Activated naive CD4-positive, alpha-beta T cell treated with anti-CD3 and anti-CD28 coated beads, Interleukin-2, amount 50 U/mL, for 72 hours (primary cell): Measurements from ENCODE around the gene C8A. TPM values are rescaled to one million over a fixed set of nuclear protein-coding genes. Genes with fewer than 3 reads are reported as not detected.
A peak's percentile ranks its signal among the peaks of the same experiment; 100 is the strongest.

Experiments used
- ATAC-seq, 2 donors: fragments of 150-1000 bp; cut with Tn5 transposase; 2 replicates each; pipeline ENCODE4 v1.10.0; 2021; ENCODE audit warnings: mild to moderate bottlenecking in 2 of 2, moderate library complexity in 2 of 2
- DNase-seq, 2 donors: peaks; one replicate each; pipeline ENCODE4 v3.0.0; 2021 to 2022; ENCODE audit warnings: low spot score in 2 of 2
- H3K27ac Mint-ChIP-seq, 2 donors: one replicate each; pipeline ENCODE4 v1.8.0; 2022; ENCODE audit warnings: mild to moderate bottlenecking in 2 of 2, mixed read lengths in 2 of 2
- H3K36me3 Mint-ChIP-seq, 2 donors: one replicate each; pipeline ENCODE4 v1.8.0; 2022; ENCODE audit warnings: mixed read lengths in 2 of 2
- H3K9me3 Mint-ChIP-seq, 2 donors: one replicate each; pipeline ENCODE4 v1.8.0; 2022; ENCODE audit warnings: mixed read lengths in 2 of 2
- total RNA-seq, 2 donors: library from RNA; stranded (reverse); gene quantifications; one replicate each; pipeline ENCODE4 v1.2.3, GENCODE V29; 2022

Gene C8A
- total RNA-seq, 2 donors from 2014 or later = not detected

DNA sequence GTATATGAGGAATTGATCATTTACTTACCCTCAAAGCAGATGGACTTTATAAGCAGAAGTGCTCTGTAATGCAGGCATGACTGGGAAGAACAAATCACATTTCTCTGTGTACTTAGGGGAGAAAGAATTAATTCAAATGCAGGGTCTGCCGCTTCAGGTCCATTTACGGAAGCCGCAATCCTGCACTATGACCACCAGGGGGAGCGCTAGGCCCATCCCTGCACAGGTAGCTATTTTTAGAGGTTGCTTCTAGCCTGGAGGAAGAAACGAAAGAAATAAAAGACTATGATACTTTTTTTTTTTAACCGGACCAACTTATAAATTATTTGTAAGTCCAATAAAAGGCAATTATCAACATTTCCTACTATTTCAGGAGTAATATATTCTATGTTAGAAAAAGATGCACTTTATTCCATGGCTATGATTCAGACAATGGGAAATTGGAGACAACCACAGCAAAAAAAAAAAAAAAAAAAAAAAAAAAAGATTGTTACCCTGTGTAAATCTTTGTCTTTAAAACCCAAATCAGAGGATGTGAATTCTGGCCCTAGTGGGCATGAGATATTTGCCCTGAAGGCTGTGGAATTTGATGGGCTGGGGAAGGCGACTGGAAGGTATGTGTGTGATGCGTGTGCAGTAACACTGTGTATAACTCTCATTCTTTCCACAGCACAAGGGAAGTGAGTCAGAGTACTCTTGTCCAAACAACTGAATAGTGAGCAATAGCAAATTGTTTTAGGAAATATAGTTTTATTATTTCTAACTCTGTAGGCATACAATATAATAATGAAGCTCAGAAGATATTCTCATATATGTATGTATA lies 22.5 kb upstream of the C8A start:
- ATAC-seq = peak; percentile 53 to 92

DNA sequence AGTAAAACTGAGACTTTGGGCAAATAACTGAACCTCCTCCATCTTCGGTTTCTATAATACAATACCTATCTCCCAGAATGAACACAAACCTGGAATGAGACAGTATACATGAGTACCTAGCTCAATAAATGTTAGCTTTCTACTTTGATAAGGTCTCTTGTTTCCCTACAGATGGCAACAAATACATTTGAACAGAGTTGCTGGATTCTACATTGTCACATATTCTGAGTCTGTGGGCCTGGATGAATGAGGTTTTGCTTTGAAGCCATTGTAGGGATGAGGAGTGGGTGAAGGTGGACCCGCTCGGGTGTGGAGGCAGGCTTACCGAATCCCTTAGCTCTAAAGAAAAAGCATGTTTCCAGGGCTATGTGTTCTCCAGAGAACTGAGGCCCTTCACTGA lies 21.5 kb upstream of the C8A start:
- no peak overlapping the region for H3K27ac Mint-ChIP-seq
- DNase-seq = no peak
- no peak for ATAC-seq
- no peaks in the 10 kb centered on the region for H3K36me3 Mint-ChIP-seq
- H3K9me3 Mint-ChIP-seq = no peaks in the 10 kb centered on the region

More for the DNA sequence above, 22.5 kb upstream of the C8A start:
- Mint-ChIP-seq H3K9me3 (no peaks in the 10 kb centered on the region), H3K36me3 (no peaks in the 10 kb centered on the region), H3K27ac (no peak overlapping the region)
- DNase-seq = peak in 1 of 2 donors; percentile 74

DNA sequence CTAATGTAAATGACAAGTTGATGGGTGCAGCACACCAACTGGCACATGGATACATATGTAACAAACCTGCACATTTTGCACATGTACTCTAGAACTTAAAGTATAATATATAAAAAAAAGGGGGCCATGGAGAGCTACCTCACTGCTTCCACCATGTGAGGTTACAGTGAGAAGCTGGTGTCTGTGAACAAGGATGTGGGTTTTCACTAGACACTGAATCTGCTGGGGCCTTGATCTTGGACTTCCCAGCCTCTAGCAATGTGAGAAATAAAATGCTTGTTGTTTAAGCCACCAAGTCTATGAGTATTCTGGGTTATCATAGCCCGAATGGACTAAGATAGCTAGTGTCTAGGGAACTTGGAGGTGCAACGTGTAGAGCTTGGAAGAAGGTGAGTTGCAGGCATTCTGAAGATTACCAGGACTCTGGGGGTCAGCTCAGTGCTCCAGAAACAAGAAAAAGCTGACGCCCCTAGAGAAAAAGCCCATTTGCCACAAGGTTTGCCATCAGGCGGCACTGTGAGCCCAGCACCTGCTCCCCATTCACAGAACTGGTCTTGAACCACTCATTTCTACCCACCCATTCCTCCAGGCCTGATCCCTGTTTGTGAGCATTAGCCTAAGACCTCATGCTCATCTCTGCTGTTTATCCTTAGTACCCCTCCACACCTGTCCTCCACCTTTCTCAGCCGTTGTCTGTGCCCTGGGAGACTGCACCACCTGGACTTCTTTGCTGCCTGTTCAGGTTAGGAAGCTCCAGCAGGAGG lies 20.3 kb upstream of the C8A start:
- DNase-seq = no peak
- no peak overlapping the region for H3K27ac Mint-ChIP-seq
- H3K36me3 Mint-ChIP-seq = peaks cover 0 to 5% of the 10 kb centered on the region in 2 donors
- no peaks in the 10 kb centered on the region for H3K9me3 Mint-ChIP-seq
- no peak for ATAC-seq

DNA sequence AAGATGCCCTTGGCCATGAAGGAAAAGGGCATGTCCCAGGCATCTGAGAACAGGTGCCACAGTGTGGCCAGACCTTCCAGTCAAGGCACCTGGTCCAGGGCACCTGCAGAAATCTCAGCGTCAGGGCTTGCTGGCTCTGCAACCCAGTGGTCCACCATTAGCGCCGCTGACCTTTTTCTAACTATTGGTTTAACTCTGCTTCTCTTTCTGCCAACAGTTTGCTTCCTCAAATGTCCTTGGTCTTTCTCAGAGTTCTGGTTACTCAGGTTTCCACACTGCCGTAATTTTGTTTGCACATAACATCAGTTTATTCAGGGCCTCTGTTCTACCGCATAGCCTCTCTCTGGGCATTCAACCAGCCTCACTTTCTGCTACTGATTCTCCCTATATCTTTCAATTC lies 18.9 kb upstream of the C8A start:
- H3K9me3 Mint-ChIP-seq = no peaks in the 10 kb centered on the region
- no peak overlapping the region for H3K27ac Mint-ChIP-seq
- H3K36me3 Mint-ChIP-seq = peaks cover 0 to 6% of the 10 kb centered on the region in 2 donors
- ATAC-seq = no peak
- DNase-seq = no peak

DNA sequence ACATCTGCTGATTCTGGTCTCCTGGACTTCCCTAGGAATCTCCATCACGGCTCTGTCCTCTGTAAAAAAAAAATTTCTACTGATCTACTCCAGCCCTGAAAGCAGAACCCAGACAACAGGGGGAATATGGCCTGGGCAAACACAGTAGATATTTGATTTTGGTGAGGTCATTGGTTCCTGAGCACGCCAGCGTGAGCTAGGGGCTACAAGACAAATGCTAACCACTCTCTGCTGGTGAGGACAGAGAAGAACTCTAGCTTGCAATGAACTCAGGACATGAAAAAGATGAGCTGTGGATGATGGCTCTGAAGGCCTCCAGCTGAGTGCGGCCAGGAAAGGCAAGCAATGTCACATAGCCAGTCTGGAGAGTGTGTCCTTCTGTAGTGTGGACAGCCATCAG lies 18.2 kb upstream of the C8A start:
- H3K36me3 Mint-ChIP-seq = peaks cover 0 to 6% of the 10 kb centered on the region in 2 donors
- no peaks in the 10 kb centered on the region for H3K9me3 Mint-ChIP-seq
- no peak for DNase-seq
- H3K27ac Mint-ChIP-seq = no peak overlapping the region
- ATAC-seq = no peak

DNA sequence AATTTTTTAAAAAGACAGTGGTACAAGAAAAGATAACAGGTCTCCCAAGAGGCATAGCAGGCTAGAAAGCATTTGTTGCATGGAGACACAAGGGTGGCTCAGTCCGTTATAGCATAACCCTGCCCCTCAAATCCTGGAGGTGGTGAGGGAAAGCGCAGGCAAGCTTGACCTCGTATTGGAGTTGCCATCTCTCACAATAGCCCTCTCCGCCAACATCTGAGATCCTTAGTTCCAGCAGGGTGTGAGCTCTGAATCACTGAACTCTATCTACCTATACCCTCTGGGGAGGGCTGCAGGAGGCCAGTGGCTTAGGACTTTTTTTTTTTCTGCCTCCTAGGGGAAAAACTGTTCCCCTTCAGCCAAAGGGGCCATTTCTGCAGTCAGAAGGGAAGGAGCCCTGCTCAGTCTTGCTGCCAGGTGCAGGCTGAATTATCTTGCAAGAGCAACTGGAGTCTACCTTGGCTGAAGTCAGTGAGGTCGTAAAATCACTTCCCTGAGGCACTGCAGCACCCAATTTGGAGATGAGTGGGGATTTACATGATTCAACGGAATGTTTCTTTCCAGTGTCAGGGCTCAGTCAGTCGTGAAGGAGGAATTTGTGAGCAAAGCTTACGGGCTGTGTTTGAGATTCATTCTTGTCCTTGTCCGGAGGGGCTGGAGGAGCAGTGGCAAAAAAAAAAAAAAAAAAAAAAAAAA lies 17.2 kb upstream of the C8A start:
- no peak for DNase-seq
- ATAC-seq = no peak
- Mint-ChIP-seq H3K27ac (no peak overlapping the region), H3K9me3 (no peaks in the 10 kb centered on the region), H3K36me3 (peaks cover 0 to 6% of the 10 kb centered on the region in 2 donors)

DNA sequence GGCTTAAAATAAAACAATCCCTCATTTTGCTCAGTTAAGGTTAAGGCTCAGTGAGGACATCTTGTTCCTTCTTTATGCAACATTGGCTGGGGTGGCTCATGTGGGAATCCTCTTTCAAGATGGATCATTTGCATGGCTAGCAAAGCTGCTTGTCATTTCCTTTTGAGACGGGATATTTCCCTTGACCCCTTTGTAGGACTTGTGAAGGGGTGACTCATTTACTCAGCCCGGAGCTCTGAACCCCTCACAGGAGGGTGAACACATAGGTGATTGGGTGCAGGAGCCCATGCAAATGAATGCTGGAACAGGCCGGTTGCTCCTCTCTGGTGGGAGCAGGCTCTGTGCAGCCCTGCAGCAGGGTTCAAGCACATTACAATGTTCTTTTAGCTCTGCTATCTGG lies 15.8 kb upstream of the C8A start:
- ATAC-seq (no peak), DNase-seq (no peak)
- peaks cover 0 to 6% of the 10 kb centered on the region in 2 donors for H3K36me3 Mint-ChIP-seq
- no peaks in the 10 kb centered on the region for H3K9me3 Mint-ChIP-seq
- no peak overlapping the region for H3K27ac Mint-ChIP-seq

DNA sequence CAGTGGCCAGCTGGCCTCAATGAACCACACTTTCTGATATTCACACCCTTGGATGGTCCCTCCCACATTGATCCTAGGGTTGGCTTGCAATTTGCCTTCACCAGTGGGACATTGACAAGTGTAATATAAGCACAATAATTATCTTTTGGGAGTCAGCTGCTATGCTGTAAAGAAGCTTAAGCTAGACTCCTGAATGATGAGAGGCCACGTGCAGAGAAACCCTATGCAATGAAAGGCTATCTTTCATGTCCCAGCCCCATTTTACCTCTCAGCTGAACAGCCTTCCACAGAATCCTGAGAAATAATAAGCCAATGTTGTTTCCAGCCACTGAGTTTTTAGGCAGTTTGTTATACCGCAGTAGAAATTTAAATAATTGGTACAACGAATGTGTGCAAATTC lies 11.1 kb upstream of the C8A start:
- no peak overlapping the region for H3K27ac Mint-ChIP-seq
- H3K9me3 Mint-ChIP-seq = no peaks in the 10 kb centered on the region
- DNase-seq = no peak
- H3K36me3 Mint-ChIP-seq = peaks cover 0 to 6% of the 10 kb centered on the region in 2 donors
- ATAC-seq = no peak

DNA sequence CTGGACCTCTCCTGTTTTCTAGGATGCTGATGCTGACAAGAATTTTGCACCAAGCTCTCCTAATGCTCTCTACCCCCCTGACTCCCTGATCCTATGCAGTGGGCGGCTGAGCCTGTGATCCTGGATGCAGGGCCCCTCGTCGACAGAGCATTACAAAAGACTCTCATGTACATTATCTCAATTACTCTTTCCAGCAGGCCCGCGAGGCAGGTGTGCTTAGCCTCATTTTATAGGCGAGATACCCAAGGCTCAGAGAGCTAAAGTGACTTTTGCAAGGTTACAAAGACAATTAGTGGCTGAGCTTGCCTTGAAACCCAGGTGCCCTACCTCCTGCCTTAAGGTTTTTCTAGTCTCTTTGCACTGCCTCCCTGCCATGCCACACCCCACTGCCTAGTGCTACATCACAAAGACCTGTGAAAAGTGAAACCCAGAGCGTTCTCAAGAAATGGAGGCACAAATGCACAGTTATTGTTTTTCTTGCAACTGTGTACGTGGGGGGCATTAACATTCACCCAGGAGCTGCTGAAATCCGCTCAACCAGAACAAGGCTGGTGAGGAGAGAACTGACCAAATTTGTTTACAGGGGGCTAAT lies 10.0 kb upstream of the C8A start:
- Mint-ChIP-seq H3K36me3 (no peaks in the 10 kb centered on the region), H3K9me3 (no peaks in the 10 kb centered on the region), H3K27ac (no peak overlapping the region)
- no peak for ATAC-seq
- DNase-seq = no peak

DNA sequence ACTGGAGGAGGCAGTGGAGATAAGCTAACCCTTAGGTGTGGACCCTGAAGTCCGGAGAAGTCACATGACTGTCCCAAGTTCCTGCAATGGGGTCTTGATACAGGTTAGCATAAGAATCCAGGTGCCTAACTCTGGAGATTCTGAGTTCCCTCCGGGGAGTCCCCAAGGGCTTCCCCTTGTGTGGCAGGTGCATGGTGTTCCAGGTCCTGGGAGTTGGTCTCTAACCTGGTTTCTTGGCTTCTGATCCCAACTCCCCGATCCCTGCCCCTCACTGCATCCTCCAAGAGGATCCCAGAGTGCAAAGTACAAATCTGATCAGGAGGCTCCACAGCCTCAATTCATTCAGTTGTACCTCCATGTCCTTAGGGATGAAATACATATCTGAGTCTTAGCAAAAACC lies 9.3 kb upstream of the C8A start:
- Mint-ChIP-seq H3K36me3 (no peaks in the 10 kb centered on the region), H3K9me3 (no peaks in the 10 kb centered on the region), H3K27ac (no peak overlapping the region)
- ATAC-seq (no peak), DNase-seq (no peak)

DNA sequence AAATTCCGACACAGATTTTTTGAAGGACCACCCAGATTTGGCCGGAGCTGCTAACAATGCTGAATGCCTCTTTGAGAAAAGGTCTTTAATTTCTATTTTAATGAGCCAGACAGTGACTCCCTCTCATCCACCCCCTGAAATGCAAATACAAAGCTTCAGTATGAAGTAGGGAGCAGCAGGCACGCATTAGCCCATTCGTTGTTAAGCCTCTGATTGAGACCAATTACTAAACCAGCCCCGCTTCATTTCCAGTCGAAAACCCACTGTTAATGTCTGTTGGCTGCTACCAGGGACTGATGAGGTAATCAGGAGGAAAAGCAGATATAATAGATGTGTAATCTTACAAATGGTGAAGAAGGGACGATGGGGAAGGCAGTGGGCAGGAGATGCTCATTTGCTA lies 4.8 kb upstream of the C8A start:
- no peak overlapping the region for H3K27ac Mint-ChIP-seq
- H3K36me3 Mint-ChIP-seq = no peaks in the 10 kb centered on the region
- no peak for DNase-seq
- ATAC-seq = no peak
- no peaks in the 10 kb centered on the region for H3K9me3 Mint-ChIP-seq

DNA sequence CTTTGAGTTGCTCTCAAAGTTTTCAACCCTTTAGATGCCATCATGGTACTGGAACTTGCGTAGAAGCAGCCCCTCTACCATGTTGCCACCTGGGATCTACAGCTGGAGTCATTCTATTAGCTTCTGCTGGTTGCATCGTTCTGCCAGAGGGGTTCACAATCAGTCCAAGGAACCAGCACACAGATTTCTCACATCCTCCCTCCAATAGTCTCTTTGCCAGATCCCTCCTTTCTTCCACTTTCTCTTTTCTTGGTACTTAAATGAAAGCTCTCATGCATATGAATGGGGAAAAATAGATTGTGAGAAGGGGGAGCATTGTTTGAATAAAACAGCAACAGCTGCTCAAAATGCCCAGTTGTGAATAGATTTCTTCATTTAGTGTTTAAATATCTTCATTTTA lies 4.2 kb upstream of the C8A start:
- Mint-ChIP-seq H3K36me3 (no peaks in the 10 kb centered on the region), H3K9me3 (no peaks in the 10 kb centered on the region), H3K27ac (no peak overlapping the region)
- ATAC-seq (no peak), DNase-seq (no peak)

DNA sequence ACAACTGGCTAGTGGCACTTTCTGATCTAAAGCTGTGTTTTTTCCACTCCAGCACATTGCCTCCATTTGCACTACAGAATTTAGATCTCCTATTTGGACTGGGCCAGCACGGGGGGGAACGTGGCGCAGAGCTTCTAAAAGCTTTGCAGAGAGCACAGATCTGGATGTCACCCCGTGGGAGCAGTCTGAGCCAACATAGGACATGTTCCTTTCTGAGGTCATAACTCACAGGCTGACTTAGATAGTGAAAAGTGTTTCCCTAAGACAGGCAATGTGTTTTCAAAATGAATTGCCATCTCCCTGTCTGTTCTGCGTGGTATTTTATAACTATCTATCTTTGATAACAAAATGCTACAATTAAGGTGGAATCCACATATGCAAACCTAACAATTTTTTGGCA lies 3.7 kb upstream of the C8A start:
- no peak overlapping the region for H3K27ac Mint-ChIP-seq
- no peaks in the 10 kb centered on the region for H3K36me3 Mint-ChIP-seq
- DNase-seq = no peak
- no peaks in the 10 kb centered on the region for H3K9me3 Mint-ChIP-seq
- ATAC-seq = no peak

DNA sequence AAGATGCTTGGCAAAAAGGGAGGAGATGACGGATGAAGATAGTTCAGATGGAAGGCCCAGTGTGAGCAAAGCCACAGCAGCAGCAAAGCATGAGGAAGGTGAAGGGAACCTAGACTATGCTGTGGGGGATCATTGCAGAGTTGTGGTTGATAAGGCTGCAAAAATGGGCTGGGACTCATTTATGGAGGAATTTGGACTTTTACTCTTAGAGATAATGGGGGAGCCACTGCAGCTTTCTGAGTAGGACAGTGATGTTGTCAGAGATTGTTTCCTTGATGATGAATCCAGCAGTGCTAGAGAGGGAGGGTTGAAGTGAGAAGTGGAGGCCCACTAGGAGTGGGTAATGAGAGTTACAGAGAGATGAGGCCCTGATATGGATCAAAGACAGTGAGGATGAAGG lies 2.1 kb upstream of the C8A start:
- DNase-seq (no peak), ATAC-seq (no peak)
- Mint-ChIP-seq H3K9me3 (no peaks in the 10 kb centered on the region), H3K27ac (no peak overlapping the region), H3K36me3 (no peaks in the 10 kb centered on the region)

DNA sequence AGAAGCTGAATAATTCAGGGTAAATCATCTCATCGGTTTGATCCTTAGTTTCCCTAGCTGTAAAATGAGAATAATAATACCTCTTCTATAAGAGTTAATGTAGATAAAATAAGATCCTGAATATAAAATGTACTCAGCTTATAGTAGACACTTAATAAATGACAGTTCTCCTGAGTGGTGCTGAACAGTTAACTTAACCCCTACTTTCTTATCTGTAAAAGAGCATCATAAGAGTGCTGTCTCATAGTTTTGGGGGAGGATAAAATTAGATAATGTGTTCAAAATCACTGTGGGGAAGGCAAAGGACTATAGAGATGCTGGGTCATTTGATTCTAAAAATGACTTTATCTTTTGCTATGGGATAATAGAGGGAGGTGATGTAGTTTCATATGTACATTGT lies 593 bp downstream of the C8A start:
- H3K36me3 Mint-ChIP-seq = no peaks in the 10 kb centered on the region
- H3K27ac Mint-ChIP-seq = no peak overlapping the region
- ATAC-seq (no peak), DNase-seq (no peak)
- no peaks in the 10 kb centered on the region for H3K9me3 Mint-ChIP-seq

DNA sequence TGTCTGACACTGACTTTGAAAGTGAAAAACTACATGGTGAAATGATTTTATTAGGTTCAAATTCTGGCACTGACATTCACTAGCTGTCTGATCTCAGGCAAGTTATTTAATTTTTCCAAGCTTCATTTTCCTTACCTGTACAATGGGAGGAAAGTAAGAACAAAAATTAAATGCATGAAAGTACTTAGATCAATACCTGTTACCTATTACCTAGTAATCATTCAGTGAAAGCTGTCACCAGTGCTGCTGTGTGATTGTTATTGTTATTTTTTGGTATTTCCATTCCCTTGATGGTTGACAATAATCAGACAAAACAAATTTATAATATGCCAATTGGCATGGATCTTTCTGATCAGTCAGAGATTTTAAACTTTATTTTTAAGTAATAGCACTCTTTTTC lies 1.6 kb downstream of the C8A start:
- Mint-ChIP-seq H3K27ac (no peak overlapping the region), H3K36me3 (no peaks in the 10 kb centered on the region), H3K9me3 (peaks cover 0 to 4% of the 10 kb centered on the region in 2 donors)
- DNase-seq (no peak), ATAC-seq (no peak)

DNA sequence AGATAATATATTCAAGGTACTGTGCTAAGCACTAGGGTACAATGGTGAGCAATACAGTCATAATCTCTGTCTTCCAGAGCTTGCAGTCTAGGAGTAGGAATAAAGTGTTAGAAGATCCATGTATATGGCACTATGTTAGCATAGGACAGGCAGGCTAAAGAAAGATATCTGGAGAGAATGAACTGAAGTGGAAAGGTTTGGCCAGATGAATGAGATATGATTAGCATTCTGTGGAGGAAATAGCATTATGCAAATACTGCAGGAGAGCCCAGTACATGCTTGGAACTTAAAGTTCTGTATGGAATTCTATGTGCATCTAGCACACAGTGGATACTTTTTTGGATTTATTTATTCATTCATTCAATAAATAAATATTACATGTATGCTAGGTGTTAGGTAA lies 4.7 kb downstream of the C8A start:
- no peak for DNase-seq
- H3K36me3 Mint-ChIP-seq = no peaks in the 10 kb centered on the region
- no peak for ATAC-seq
- peaks cover 4% of the 10 kb centered on the region in 2 donors for H3K9me3 Mint-ChIP-seq
- no peak overlapping the region for H3K27ac Mint-ChIP-seq
